ENCODE results near the gene MXRA8.

Gene MXRA8

DNA sequence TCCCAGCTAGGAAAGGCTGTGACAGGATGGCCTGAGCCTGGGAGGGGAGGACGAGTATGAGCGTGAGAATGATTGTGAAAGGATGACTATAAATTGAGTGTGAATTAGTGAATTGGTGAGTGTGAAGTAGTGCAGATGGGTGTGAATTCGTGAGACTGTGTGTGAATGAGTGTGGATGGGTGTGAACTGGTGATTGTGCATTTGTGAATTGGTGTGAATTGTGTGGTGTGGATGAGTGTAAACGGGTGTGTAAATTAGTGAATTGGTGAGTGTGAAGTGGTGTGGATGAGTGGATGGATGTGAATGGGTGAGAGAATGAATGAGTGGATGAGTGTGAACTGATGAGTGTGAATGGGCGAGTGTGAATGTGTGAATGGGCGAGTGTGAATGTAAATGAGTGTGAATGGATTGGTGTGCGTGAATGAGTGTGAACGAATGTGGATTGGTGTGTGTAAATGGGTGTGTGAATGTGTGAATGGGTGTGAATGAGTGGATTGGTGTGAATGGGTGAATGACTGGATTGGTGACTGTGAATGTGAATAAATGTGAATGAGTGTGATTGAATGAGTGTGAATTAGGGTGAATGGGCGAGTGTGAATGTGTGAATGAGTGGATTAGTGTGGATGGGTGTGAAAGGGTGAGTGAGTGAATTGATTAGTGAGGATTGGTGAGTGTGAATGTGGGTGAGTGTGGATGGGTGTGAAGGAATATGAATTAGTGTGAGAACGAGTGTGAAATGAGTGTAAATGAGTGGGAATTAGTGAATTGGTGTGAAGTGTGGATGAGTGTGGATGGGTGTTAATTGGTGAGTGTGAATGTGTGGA lies 7.7 kb upstream of the MXRA8 start:
- DNase-seq = no peak

DNA sequence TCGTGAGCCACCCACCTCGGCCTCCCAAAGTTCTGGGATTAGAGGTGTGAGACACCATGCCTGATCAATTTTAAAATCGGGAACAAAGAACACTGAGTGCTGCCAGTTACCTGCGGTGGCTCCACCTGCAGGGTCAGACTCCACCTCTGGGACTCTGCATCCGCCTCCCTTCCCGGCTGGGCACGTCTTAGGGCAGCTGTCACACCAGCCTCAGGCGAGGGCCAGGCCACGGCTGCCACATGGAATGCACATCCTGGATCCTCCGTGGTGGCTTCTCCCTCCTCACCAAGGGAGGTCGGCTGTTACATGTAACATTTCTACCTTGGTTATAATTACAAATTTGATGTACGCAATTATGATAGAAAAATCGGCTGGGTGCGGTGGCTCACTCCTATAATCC lies 5.9 kb upstream of the MXRA8 start:
- no peak for DNase-seq

DNA sequence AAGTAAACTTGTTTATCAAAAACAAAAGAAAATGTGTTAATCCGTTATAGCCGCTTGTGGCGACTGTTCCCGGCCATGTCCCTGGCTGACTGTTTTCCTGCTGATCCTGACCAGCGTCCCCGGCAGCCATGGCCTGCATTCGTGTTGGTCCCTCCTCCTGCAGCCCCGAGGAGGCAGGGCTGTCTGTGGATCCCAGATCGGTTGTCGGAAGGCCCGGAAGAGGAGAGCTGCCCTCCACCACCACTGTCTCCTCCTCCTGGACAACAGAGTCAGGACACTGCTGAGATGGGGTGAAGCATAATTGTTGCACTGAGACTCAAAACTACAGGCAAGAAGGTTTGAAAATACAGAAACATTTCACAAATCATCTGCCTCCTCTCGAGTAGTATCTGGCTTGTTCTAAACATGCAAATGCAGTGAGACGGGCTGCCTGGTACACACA lies 3.6 kb upstream of the MXRA8 start:
- DNase-seq = no peak

DNA sequence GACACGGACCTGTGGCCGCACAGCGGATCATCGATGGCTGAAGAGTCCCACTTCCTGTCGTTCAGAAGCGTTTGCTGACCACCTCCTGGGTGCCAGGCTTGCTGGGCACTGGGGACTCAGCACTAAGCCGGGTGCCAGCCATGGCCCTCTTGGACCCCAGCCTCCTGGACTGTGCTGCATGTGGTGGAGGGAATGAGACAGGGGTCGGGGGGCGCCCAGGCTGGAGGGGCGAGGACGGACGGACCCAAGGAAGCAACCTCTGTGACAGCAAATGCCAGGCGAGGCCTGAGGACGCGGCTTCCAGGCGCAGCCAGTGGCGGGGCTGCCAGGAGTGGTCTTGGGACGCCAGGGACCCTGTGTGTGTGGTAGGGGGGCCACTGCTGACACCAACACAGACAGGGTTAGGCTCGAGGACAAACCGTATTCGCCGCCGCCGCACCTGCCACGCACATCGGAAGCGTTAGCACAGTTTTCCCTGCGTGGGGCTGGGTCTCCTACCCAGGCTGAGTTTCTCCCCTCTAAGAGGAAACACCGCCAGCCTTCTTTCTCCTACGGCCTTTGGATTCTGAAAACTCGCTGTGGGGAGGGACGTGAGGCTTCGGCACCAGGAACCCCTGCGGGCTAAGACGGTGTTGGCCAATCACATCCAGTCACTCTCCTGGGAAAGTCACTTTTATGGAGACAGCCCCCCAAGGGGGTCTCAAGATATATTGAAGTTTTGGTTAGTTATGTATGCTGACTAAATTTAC lies 3.1 kb upstream of the MXRA8 start:
- no peak for DNase-seq

DNA sequence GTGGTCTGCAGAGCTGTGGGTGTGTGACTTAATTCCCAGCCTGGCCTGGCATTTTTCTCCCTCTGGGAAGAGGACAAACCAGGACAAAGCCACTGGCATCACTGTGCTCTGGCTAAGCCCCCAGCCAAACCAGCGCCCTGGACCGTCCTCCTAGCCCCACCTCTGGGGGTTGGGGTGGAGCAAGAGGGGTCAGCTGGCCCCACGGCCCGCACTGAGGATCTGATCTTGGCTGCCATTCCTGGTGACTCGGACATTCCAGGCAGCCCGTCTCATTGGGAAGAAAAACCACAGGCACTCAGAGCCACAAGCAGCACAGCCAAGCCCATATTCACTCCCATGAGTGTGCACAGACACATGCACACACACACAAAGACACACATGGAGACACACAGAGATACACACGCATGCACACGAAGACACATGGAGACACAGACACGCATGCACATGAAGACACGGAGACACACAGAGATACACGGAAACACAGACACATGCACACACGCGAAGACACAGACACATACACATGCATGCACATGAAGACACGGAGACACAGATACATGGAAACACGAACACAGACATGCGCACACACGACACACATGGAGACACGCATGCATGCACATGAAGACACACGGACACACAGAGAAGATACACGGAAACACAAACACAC lies 2.3 kb upstream of the MXRA8 start:
- no peak for DNase-seq

DNA sequence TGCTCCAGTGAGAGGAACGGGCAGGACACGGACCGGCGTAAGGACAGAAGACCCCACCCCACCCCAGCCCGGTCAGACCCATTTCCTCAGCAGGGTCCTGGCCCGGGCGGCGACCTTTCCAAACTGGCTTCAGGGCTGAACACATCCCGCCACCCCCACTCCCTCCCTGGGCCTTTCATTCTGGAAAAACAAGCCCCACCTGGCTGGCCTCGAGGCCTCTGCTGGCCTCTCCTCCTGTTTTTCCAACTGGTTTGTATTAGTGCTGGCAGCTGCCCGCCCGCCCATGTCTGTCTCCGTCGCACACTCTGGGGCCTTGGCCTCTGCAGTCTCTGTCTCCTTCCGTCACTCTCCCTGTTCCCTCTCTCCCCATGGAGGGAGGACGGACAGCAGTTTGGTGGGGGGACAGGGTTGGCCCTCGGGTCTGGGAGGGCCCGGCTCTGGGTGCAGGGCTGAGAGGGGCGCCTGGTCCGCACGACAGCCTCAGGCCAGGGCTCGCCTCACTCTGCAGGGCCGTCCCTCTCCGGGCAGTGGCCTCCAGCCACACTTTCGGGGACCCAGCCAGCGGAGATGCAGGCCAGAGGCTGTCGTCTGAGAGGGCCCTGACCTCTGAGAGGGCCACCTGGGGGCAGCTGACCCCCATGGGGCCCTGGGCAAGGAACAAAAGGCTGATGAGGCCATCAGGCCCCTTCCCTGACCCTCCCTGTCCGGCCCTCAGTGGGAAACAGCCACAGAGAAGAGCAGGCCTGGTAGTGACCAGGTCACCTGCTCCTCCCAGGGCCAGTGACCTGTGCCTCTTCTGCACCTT lies 1.5 kb upstream of the MXRA8 start:
- DNase-seq = no peak

DNA sequence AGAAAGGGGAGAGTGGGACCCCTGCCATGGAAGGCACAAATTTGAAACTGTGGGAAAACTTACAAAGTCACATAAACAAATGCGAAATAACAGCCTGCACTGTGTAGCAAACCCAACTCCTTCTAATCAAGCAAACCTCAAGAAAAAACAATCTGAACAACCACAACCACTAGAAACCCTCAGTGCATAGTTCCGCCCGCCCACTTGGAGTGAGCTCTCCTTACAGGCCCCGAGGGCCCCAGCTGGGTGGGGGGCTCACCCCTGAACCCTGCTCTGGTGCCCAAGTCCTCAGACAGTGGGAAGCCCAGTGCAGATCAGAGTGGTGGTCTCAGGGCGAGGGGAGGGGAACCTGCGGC lies 931 bp upstream of the MXRA8 start:
- DNase-seq = no peak

DNA sequence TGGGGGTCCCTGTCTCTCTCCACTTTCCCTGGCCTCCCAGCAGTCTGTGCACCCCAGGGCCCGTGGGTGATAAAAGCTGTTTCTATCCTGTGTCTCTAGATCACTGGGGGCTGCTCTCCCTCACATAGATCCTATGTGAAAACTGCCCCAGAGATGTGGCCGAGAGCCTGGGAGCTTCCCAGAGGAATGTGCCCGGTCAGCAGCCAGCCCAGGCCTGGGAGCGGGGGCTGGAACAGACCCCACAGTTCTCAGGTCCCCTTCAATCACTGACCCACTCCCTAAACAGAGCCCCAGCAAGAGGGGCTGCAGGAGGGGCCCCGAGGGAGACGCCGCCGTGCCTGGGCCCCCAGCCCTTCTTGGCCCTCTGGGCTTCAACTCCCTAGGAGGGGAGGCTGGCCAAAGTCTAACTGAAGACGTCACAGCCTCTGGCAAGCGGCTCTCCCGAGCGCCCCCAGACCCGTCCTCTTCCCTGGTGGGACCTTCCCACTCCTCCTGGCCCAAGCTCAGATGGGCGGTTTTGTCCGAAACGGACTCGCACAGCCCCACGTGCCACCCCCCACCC lies 403 bp downstream of the MXRA8 start:
- no peak for DNase-seq

DNA sequence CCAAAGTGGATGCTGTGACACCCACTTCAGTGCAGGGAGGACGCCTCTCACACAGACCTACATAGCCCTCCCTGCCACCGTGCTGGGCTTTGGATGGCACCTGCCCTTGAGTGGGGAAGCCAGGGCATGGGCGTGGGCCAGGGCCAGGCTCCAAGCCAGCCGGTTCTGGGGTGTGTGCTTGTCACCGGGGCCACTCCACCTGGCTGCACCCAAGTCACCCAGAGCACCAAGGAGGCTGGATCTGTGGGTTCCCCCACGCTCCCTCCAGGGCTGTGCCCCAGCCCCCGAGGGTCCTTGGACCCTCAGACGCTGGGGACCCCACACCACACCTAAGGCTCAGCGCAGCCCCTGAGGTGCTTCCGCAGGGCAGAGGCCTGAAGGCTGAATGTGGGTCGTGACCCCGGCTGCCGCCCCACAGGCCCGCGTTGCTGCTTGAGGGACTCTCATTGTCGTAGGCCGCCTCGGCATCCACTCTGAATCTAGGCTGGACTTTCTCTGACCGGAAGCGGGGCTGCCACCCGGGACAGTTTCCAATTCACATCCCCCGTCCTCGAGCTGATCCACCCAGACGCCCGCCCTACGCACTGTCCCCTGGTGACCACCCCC lies 1.5 kb downstream of the MXRA8 start:
- DNase-seq = no peak

DNA sequence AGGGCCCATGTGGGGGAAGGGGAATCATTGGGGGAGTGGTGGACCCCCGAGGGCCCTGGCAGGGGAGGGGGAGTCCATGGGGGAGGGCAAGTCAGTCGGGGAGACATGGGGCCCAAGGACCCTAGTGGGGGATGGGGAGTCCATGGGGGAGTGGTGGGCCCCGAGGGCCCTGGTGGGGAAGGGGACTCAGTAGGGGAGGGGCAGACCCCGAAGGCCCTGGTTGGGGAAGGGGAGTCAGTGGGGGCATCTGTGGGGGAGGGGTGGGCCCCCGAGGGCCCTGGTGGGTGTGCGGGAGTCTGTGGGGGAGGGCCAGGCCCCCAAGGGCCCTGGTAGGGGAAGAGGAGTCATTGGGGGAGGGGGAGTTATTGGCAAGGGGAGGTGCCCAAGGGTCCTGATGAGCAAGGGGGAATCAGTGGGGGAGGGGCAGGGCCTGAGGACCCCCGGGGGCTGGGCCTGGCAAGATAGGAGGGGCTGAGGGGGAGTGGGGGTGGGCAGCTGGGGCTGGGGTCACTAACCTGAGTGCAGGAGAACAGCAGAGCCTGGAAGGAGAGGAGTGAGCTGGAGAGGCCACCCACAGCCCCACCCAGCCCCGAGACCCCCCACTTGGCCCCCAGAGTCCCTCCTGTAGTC lies 2.1 kb downstream of the MXRA8 start:
- no peak for DNase-seq

DNA sequence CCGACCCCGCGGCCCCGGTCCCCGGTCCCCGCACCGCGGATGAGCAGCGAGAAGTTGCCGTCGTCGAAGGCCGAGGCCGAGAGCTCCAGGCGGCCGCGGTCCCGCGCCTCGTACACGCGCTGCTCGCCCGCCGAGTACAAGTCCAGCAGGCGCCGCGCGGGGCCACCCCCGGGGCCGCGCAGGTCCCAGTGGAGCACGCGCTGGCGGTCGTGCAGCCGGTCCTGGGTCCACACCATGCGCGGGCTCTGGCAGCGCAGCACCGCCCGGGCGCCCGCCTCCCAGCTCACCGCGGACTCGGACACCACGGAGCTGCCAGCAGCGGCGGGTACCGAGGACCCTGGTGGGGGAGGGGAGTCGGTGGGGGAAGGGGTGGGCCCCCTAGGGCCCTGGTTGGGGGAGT lies 2.9 kb downstream of the MXRA8 start:
- DNase-seq = no peak

DNA sequence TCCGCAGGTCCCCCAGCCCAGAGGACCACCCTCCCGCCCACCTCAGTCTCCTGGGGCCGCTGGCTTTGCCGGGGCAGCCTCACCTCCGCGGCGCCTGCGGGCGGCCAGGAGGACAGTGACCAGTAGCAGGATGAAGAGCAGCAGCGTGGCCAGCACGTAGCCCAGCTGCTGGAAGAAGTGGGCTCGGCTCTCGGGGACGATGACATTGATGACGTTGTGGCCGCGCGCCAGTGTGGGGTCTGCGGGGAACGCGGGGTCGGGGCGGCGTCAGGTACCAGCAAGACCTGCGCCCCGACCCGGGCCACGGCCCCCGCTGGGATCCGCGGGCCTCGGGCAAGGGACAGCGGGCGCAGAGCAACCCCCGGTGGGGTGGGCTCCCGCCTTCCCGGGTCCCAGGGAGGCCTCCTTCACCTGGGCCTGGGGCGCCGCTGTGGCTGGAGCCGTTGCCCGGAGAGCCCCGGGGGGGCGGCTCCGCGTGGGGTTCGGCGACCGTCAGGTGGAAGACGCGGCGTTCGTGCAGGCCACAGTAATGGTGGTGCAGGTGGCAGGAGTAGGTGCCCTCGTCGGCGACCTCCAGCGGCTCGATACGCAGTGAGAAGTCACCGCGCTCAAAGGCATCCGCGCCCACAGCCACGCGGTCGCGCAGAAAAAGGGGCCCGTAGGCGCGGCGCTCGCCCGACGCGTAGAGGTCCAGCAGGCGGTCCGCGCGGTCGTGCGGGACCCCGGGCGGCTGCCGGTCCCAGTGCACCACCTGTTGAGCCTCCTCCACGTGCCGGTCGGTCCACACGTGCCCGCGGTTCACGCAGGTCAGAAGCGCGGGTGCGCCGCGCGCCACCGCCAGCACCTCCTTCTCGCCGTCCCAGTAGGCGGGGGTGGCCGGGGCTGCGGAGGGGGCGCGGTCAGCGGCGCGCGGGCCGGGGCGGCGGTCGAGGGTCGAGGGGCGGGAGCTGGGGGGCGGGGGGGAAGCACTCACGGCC lies 3.8 kb downstream of the MXRA8 start:
- no peak for DNase-seq

DNA sequence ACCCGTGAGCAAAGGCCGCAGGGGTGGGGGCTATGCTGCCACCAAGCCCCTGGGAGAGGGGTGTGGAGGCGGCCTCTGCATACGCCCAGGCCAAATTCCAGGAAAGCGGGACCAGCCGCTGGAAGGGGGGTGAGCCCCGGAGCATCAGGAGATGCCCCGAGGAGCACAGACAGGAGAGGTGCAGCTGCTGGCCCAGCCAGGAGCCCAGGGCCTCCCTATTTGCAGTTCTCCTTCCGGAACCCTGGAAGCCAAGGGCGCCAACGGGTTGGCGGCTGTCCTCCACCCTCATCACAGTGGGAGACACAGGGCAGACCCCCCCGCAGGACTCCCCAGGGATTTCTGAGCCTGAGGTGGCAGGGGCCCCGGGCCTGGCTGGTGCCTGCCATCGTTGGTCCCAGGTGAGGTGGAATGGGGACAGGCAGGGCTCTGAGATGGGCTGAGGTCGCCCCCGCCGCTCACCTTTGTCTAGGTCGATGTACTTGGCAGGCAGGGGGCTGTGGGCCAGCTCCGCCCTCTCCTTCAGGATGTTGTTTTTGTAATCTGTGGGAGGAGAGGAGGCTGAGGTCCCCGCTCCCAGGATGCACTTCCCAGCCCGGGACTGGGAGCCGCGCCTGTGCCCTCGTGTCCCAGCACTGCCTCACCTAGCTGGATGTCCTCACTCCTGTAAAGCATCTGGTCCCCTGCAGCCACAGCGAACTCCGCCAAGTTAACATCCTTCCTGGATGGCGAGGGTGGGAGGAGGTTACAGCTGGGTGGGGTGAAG lies 4.8 kb downstream of the MXRA8 start:
- DNase-seq = no peak

DNA sequence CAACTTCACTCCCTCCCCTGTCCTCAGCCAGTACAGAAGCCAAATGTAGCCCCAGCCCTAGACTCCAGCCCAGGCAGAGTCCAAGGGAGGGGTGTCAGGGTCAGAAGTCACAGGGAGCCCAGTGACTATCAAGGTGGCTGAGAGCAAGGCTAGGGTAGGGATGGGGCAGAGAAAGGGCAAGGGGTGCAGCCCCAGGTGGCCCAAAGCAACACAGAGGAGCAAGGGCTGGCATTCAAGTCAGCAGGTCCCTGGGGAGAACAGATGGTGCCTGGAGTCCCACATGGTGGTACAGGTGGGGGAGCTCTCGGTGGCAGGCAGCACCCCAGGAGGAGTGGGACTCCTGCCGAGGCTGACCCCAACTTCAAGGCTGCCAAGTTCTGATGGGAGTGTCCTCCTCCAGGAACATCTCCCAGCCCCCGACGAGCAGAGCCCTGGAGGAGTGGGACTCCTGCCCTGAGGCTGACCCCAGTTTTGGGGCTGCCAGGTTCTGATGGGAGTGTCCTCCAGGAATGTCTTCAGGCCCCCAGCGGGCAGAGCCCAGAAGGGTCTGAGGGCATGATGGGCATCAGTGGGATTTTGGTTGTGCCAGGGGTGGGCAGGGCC lies 5.5 kb downstream of the MXRA8 start:
- no peak for DNase-seq

DNA sequence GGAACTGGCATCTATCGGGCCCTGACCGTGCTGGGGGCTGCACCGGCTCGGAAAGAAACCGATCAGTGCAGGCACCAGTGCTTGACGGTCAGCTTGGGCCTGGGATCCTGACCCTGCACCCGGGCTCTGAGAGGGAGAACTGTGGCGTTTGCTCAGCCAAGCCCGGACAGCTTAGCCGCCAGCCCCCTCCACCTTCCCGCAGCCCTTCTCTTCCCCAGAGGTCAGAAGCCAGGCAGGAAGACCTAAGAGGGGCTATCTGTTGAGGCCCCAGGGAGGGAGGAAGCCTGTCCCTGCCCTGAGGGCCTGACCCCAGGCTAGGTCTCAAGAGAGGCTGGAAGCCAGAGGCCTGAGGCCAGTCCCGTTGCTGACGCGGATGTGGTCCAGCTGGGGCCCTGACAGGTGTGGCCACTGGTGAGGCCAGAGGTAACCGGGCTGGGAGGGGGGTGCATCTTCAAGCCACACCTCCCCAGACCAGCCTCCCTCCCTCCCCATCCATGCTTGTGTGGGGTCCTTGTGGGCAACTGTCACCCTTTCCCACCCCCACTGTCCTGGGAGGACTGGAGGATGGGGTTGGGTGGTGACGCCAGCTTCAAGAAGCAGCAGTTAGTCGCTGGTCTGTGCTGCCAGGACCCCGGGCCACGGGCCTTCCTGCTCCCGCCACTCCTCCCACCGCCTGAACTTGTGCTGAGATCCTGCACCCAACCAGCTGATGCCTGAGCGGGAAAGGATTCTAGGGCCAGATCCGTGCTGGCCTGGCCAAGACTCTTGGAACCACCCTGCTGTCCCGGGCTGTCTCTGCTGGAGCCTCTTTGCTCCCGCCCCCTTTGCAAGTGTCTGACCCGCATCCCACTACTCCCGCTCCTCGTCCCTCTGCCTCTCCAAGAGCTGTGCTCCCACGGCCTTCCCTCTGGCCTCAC lies 6.6 kb downstream of the MXRA8 start:
- DNase-seq = no peak

DNA sequence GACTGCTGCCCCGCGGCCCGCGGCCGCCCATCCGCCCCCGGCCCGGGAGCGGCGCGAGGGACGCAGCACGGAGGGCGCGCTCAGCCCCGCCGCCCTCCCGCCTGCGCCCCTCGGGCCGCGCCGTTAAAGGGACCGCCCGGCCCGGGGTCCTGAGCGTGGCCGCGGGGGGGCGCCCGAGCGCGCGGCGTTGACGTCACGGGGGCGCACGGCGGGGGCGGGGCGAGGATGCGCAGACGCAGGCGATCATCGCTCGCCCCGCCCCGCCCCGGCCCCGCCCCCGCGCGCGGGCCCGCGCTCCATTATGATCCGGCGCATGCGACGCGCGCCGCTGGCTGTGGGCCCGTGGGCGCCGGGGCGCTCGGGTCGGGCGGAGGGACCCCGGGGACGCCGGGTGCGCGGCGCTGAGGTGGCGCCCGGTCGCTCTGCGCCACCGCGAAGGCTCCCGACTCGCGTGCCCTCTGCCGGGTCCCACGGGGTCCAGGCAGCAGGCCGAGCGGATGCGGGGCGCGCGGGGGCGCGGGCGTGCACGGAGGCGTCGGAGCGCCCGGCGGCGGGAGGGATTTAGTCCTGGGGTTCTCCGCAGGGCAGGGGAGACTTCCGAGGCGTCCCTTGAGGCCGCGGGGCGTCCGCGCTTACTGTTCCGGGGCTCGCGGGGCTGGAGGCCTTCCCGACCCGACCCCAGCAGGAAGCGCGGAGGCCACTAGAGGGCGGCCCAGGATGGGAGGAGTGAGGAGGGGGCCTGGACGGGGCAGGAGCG lies 8.9 kb downstream of the MXRA8 start, which contains the start of gene DVL1:
DVL1 (minus strand) TSS at position 163 of the 757 bp plus-strand sequence. CDS start 353 bp downstream, outside the sequence.
- DNase-seq = no peak
